Suppressor macrophage treated with lipopolysaccharide for 4 hours (primary cell): Measurements from ENCODE around the gene SPAG9.
A peak's percentile ranks its signal among the peaks of the same experiment; 100 is the strongest.

Experiments used
- DNase-seq: peaks from one replicate; pipeline ENCODE4 v3.0.0-alpha.2; 2020

SPAG9 gene

GRCh38 chr17:50986989-50987660 is 133.5 kb downstream of the SPAG9 start:
- DNase-seq, result no peak

- DNase-seq, result no peak
Observed at GRCh38 chr17:50981279-50981678, 139.4 kb downstream of the SPAG9 start.

- no peak for DNase-seq
Observed at GRCh38 chr17:50979524-50979927, 141.1 kb downstream of the SPAG9 start.

DNA sequence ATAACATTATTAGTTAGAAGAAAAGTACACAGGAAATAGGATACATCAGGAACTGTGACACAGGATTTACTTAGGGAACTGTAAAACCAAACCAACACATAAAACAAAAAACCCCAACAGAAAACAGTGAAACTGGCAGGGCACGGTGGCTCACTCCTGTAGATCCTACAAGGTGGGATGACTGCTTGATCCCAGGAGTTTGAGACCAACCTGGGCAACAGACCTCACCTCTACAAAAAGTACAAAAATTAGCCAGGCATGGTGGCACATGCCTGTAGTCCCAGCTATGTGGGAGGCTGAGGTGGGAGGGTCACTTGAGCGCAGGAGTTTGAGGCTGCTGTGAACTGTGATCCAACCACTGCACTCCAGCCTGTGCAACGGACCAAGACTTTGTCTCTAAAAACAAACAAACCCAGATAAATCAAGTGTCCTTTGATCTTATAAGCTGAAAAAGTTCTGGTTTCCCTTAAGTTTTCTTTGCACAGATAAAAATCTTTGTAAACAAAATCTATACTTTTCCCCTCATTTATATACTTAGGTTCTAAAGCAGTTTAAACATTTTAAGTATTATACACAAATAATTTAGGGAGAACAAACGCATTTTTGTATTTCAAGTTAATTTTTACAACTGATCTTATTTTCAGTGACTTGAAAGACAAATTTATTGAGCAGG is 143.0 kb downstream of the SPAG9 start:
- no peak for DNase-seq

DNA sequence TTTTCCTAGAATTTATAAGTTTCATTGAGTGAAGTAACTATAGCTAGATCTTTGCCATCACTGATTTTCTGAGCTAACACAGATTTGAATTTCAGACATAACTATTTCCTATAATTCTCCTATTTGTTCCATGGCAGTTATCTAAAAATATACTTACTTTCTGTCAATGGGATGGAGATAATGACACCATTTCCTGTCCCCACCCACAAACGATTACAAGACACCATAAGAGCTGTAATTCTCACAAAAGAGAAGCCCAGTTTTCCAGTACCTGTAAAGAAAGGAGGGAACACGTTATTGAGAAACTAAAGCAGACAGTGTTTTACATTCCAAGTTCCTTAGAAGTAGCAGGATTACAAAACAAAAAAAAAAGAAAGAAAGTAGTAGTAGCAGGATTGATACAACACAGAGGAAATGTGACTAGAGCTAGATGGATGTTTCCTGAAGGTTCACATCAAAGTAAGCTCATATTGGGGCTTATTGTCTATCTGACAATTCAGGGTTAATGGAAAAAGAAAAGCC is 143.7 kb downstream of the SPAG9 start:
- peak; percentile 23 for DNase-seq

- DNase-seq, result no peak
Observed at GRCh38 chr17:50973557-50974494, 146.8 kb downstream of the SPAG9 start.

DNA sequence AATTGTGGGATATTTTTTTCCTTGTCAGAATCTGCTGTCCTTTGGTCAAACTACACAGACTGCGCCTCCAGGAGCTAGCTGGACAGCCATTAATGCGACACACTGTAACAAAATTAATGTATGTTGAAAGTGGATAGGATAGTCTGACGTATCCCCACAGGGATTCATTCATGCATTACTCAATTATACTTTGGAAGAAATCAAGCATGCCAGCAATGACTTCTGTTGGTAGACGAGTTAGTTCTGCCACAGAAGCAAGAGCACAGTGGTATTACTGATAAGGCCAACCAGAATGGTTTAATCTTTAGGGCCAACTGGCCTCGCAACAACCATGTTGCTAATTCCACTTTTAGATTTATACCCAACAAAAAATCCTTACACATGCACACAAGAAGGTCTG is 148.1 kb downstream of the SPAG9 start:
- no peak for DNase-seq

DNA sequence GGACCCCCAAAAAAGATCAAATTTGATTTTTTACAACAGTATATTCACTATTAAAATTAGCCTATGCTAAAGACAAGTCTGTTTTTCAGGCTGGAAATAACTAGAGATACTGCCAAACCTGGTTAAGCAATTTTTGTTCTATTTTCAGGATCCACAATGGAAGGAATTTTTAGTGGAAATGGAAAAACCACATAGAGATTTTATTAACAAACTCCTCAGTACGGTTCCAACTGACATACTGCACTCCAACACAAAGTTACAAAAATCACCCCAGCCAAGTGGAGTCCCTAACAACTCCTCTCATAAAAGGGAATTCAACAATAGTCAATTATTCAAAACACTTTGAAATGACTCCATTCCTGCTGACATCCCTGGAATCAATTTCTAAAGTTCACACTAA is 152.9 kb downstream of the SPAG9 start:
- no peak for DNase-seq

DNA sequence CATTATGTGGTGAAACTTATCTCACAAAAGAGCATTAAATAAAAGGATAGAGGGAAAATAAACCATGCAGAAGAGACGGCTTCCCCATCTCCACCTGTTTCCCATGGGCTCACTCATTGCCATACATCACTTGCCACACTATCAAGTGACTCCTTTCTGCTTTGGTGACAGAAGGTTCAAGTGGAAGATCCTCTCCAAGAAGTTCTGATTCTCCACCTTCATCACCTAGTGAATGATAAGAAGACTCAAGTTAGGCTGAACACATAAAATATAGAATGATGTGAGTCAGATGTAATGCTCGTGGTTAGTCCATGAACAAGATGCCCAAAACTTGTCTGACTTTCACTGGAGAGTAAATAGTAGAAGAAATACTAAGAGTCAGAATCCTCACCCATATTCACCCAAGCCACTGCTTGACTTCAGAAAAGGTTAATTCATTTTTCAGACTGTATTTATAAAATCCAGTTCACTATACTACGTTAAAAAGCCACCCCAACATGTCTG is 154.5 kb downstream of the SPAG9 start:
- DNase-seq, result no peak

GRCh38 chr17:50963139-50963538 is 157.5 kb downstream of the SPAG9 start:
- no peak for DNase-seq

- DNase-seq, result no peak
Observed at GRCh38 chr17:50961282-50962220, 159.1 kb downstream of the SPAG9 start.

GRCh38 chr17:50959341-50959740 is 161.3 kb downstream of the SPAG9 start:
- DNase-seq, result no peak

- DNase-seq, result no peak
Observed at GRCh38 chr17:50957600-50958575, 162.8 kb downstream of the SPAG9 start.

DNA sequence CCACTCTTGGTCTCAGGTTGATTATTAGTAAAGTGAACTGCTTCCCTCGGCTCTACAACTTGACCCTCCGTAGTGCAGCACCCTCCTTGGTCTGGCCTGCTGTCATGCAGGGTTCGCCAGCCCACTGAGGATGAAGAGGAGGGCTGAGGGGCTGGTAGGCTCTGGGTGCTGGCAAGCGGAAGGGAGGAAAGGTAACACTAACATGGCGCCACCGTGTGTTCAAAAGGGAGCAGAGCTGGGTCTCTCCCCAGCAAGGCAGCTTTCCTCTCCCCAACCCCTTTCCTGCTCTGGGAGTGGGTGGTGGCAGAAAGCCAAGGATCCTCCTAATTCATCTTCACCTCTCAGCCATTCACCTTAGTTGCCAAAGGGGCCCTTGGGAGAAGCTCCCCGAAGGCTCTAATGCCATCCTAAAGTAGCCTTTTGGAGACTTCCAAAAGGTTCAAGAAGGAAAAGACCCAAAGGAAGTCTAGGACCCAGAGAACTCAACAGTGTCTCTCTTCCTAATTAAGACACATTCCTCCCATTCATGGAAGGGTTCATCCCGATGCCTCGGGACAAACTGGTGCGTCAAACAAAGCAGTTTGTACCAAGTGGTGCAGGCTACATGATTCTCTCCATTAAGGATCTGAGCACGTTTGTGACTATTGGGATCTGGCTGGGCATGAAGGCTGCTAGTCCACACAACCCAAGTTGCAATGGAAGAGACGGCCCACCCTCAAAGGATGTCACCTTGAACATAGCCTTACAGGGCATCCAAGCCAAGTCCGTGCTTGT is 163.7 kb downstream of the SPAG9 start:
- peak; percentile 68 for DNase-seq

DNA sequence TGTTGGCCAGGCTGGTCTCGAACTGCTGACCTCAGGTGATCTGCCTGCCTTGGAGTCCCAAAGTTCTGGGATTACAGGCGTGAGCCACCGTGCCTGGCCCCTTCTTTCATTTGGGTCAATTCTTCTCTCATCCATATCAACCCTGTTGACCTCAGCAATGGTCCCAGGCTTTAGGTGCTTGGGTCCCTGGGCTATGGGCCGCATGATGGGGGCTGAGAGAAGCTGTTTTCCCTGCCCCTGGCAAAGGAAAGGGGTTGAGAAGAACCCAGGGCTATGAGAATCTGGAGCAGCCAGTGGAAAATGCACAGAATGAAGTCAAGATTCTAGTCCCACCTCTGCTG is 164.3 kb downstream of the SPAG9 start:
- no peak for DNase-seq

GRCh38 chr17:50955667-50956120 is 165.0 kb downstream of the SPAG9 start:
- DNase-seq, result no peak

DNA sequence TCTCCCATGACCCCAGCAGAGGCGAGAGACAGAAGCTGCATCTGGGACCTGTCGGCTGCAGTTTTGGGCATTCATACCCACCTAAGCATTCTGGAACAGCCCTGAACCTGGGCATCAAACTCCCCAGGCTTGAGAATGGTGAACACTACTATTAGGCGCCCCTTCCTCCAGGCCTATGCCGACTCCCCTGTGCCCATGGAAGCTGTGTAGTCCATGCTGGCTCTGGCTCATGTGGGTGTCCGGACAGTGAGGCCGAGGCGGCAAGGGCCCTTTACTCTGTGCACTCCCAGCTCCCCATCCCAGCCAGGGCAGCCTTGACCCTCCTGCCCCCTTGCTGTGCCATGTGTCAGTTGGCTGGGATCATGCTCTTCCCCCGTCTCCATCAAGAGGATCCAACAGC is 165.5 kb downstream of the SPAG9 start:
- DNase-seq, result no peak

- no peak for DNase-seq
Observed at GRCh38 chr17:50954641-50955121, 166.0 kb downstream of the SPAG9 start.

DNA sequence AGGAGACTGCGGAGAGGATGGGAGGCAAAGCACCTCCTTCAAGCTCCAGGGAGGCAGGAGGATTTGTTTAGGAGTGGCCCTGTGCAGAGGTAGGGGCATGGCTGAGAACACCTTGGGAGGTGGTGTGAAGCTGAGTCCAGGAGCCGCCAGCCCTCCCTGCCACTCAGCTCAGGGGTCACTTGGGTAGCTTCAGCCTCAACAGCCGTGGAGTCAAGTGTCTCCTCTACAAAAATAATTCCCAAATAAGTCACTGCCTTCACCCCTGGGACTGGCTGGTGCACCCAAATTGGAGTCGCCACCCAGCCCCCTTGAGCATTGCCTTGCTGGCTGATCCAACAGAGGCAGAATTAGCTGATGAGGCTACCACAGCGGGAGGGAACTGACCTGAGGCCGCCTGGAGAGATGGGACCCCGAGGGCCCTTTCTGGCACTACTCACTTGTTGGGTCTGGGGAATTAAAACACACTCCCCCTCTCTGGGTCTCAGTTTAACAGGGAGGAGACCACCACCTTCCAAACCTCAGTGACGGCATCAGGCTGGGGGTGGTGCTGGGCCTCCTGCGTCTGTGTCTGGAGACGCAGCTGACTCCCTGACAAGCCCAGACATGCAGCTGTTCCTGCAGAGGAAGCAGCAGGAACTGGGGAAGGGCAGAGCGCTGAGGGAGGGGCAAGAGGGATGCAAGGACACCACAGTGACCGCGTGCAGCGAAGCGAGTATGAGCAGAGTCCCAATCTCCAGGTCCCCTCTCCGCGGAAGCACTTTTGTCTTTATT is 166.7 kb downstream of the SPAG9 start:
- DNase-seq, result no peak
